NCI-H1092 (cell line): ENCODE data around the gene BEX2.
"Not testable (repeated sequence)": the region's sequence is repeated elsewhere in the genome, so short reads cannot be mapped to it uniquely, and the experiment has no call there.

Source experiments
- DNase-seq: peaks from one replicate; lab custom pipeline; 2025; lab: John Stamatoyannopoulos, UW

Gene BEX2

DNA sequence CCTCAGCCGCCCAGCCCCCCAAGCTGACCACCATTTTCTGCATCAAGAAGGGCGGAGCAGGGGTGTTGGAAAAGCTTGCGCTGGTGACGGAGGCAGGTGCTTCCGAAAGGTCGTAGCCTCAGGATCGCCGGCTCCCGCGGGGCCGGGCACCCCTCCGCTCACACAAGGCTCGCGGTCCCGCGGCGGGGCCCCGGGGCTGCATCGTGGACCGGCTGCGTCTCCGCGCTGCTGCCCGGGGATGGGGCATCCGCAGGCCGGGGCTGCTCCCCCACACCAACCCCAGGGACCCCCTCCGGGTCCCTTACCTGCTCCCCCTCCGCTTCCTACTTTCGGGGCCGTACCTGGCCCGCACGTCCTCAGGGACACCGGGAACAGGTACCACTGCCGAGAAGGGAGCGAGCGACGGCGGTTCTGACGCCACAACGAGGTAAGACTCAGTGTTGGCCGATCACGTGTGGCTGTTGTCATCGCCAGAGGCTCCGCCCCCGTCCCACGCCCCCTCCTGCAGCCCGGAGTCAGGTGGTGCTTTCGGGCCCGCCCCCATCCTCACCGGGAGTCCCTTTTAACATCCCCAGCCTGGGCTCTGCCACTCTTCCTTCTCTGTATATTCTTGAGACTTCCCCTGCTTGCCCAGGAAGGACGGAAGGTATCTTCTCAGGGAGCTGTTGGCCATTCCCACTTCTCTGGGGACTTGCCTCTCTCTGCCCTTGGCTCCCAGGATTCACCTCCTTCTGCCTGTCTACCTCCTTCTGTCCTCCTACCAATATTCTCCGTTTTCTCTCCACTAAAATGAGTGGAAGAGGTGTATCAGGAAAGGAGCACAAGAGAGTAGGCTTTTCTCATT, at the start of gene BEX2:
Gene BEX2, minus strand, starts transcription at position 436 of the 844 bp plus-strand sequence. CDS start 1,014 bp downstream, outside the sequence.
- peak; percentile 72 for DNase-seq

- no peak for DNase-seq
These were observed 49.3 kb upstream of the BEX2 start for GRCh38 chrX:103360092-103360491.

DNA sequence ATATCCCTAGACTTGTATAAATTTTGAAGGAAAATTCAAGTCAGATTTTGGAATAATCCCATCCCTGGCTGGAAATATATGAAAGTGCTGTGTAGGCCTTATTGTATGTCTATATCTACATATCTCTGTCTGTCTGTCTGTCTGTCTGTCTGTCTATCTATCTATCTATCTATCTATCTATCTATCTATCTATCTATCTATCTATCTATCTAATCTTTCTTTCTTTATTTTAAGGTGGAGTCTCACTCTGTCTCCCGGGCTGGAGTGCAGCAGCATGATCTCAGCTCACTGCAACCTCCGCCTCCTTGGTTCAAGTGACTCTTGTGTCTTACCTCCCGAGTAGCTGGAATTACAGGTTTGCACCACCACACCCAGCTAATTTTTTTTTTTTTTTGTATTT, 48.8 kb upstream of the BEX2 start:
- DNase-seq, result not testable (repeated sequence)

DNA sequence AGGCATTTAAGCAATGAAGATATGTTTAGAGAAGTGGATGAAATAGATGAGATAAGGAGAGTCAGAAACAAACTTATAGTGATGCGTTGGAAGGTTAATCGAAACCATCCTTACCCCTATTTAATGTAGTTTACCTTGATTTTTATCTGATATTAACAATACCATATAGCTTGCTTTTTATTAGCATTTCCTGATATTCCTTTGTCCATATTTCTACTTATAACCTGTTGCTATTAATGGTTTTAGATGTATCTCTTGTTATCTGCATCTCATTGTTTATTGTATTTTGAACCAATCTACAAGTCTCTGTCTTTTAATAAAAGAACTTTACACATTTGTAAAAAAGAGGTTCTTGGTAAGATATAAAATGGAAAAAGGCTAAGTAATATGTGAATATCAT, 47.1 kb upstream of the BEX2 start:
- DNase-seq, result no peak

- no peak for DNase-seq
These were observed 46.1 kb upstream of the BEX2 start for GRCh38 chrX:103356858-103357257.

GRCh38 chrX:103356130-103356798, 45.5 kb upstream of the BEX2 start, which contains the start of gene TCEAL9:
Gene TCEAL9 (plus strand): TSS chrX:103356506. CDS start chrX:103357685, 1,179 bp downstream.
- peak; percentile 37 for DNase-seq

GRCh38 chrX:103347682-103348397, 37.0 kb upstream of the BEX2 start:
- no peak for DNase-seq

- no peak for DNase-seq
These were observed 33.8 kb upstream of the BEX2 start for GRCh38 chrX:103344606-103345005.

- DNase-seq, result no peak
These were observed 32.3 kb upstream of the BEX2 start for GRCh38 chrX:103343105-103343504.

DNA sequence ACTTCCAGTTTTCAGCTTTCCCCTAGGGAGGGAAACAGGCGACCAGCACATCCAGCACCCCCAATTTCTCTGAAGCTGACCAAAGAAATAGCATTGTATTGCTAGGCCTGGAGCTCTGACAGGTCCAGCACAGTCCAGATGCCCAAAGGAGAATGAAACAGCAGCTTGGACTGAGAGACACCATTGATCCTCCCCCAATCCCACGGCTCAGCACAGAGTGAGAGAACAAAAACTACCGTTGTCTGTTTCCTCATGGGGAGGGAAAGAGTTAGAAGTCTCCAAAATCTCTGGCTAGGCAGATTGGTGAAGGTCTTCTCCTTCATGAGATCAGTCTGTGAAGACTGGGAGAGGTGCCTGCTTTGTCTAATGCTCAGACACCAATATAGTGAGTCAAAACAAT, 27.9 kb upstream of the BEX2 start:
- DNase-seq, result no peak

DNA sequence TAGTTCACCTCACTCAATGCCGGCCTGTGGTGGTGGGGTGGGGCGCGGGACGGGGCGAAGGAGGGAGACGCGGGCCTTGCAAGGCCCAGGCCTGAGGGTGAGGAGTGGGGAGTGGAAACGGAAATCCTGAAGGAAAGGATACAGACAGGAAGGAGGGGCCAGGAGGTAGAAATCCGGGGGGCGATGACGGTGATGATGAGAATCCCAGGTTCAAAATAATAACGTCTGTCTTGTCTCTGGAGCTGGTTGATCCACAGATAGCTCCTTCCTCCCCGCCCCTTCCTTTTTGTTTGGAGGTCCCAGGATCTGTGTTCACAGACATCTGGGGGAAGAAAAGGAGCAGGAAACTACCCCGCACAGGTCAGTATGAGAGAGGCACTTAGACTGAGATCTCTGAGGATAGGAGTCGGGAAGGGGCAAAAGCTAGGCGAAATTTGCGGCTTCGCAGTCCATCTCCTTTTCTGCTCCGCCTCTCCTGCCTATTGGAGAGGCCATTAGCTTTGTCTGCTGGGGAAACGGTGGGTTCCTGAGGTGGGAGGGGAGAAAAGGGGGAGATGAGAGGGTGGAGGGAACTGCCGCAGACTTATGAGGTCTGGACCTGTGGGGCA, 20.0 kb upstream of the BEX2 start:
- DNase-seq, result no peak

DNA sequence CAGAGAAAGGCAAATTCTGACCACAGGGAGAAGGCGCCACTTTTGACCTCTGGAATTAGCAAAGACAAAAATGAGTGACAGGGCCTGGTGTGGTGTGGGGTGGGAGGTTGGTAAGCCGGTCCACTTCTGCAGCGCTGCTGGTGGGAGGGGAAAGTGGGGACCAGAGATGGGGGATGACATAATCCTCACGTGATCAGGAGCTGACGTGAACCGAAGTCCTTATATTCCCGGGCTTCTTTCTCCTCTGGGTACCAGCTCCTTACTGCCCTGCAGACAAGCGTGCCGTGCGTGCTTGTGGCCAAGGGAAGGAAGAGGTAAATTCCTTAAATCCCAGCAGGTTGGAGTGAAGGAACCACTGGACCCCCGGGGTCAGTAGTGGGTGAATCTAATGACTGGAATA, 19.2 kb upstream of the BEX2 start, which contains the start of gene TCEAL7:
Gene TCEAL7, plus strand, starts transcription at position 249 of the 400 bp plus-strand sequence. CDS start 1,165 bp downstream, outside the sequence.
- DNase-seq, result no peak

- no peak for DNase-seq
These were observed 600 bp upstream of the BEX2 start for GRCh38 chrX:103311399-103311780.

DNA sequence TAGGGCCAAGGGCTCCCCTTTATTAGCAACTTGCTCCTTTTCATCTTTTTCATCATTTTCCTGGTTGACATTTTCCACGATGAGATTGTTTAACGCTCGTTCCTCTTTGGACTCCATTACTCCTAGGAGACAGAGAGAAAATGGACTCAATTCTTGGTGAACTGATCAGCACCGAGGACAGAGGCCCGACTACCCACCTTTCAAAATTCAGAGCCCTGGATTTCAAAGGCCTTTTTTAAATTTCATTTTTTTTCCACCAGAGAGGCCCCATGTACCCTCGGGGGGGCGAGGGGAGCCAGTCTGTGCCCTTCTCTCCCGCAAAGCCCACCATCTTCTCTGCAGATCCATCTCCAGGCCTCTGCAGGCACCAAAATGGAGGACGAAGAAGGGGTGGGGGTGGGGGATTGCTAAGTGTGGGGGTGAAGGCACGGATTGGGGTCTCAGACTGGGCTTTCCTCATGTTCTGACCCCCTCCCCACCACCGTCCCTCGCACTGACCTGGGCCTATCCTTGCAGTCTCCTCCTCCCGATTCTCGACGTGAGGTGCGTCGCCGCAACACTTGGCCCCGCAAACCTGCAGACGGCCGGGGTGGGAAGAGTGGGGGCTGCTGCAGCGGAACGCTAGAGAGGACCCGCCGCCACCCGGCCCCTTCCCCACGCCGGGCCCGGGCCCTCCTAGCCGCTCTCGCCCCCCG, 783 bp downstream of the BEX2 start:
- DNase-seq, result no peak

DNA sequence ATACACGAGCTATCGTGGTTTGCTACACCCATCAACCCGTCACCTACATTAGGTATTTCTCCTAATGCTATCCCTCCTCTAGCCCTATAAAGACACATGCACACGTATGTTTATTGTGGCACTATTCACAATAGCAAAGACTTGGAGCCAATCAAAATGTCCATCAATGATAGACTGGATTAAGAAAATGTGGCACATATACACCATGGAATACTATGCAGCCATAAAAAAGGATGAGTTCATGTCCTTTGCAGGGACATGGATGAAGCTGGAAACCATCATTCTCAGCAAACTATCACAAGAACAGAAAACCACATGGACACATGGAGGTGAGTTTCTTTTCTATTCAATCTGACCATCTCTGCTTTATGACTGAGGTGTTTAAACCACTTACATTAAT, 5.1 kb downstream of the BEX2 start:
- not testable (repeated sequence) for DNase-seq

- no peak for DNase-seq
These were observed 6.1 kb downstream of the BEX2 start for GRCh38 chrX:103304705-103305104.

DNA sequence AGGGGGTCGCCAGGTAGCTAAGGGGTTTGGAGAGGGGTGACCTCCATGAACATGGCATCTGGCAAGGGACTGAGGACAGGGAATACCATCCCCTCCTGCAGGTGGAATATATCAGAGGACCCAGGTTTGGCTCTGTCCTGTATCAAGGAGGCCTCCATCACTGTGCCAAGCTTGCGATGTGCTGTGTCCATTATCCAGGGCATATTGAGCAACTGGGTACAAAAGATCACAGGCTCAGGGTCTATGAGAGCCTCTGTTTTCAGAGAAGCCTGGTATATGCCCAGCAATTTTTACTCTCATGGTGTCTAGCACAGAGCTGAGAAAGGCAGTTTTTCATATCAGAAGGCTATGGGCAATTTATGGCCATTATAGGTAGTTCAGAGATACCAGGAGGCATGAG, 17.7 kb downstream of the BEX2 start:
- DNase-seq, result no peak

- DNase-seq, result no peak
These were observed 31.2 kb downstream of the BEX2 start for GRCh38 chrX:103279624-103280023.

GRCh38 chrX:103276581-103277002, 34.2 kb downstream of the BEX2 start, which contains the start of gene TCEAL5:
Gene TCEAL5 (minus strand): TSS chrX:103276750. CDS start chrX:103274563, 2,187 bp downstream.
- no peak for DNase-seq

- no peak for DNase-seq
These were observed 34.7 kb downstream of the BEX2 start for GRCh38 chrX:103275947-103276567.

- DNase-seq, result no peak
These were observed 36.5 kb downstream of the BEX2 start for GRCh38 chrX:103274284-103274683.
